Small intestine (tissue), 7 donors: ENCODE data around the gene TMSB4X. TPM values are rescaled to one million over a fixed set of nuclear protein-coding genes. Genes with fewer than 3 reads are reported as not detected.
A peak's percentile ranks its signal among the peaks of the same experiment; 100 is the strongest.

Experiments used
- DNase-seq, 2 donors: peaks; one replicate each; pipeline versions ENCODE4 v3.0.0 to v3.0.0-alpha.2; 2013
- FAIRE-seq: peaks from 2 replicates; lab custom pipeline; 2012; peaks lifted over from hg19 to GRCh38; lab: Jason Lieb, UNC
- H3K27ac ChIP-seq, 3 donors: one replicate each; pipeline ENCODE4 v1.5.1; 2013; ENCODE audit warnings: low read length in 2 of 3, mild to moderate bottlenecking in 2 of 3, control low read depth in 1 of 3, inconsistent platforms in 1 of 3, low read depth in 1 of 3, moderate library complexity in 1 of 3
- H3K27me3 ChIP-seq, 3 donors: one replicate each; pipeline ENCODE4 v1.6.1; 2013; ENCODE audit warnings: low read length in 3 of 3, inconsistent platforms in 1 of 3; ENCODE audit not compliant: control insufficient read depth in 3 of 3, insufficient read depth in 3 of 3
- H3K36me3 ChIP-seq, 3 donors: one replicate each; pipeline ENCODE4 v1.6.1; 2013; ENCODE audit warnings: low read length in 3 of 3, inconsistent platforms in 1 of 3, low read depth in 1 of 3, mild to moderate bottlenecking in 1 of 3, moderate library complexity in 1 of 3; ENCODE audit not compliant: control insufficient read depth in 3 of 3, insufficient read depth in 2 of 3
- H3K4me1 ChIP-seq, 3 donors: one replicate each; pipeline ENCODE4 v1.6.1; 2013; ENCODE audit warnings: low read length in 2 of 3, inconsistent platforms in 1 of 3, low read depth in 1 of 3, mild to moderate bottlenecking in 1 of 3, moderate library complexity in 1 of 3; ENCODE audit not compliant: control insufficient read depth in 3 of 3, insufficient read depth in 2 of 3
- H3K4me3 ChIP-seq, 3 donors: one replicate each; pipeline ENCODE4 v1.5.1; 2013; ENCODE audit warnings: low read length in 3 of 3, control low read depth in 1 of 3, inconsistent platforms in 1 of 3, low read depth in 1 of 3, mild to moderate bottlenecking in 1 of 3, moderate library complexity in 1 of 3
- H3K9me3 ChIP-seq, 2 donors: one replicate each; pipeline ENCODE4 v1.6.1; 2013; ENCODE audit warnings: low read depth in 1 of 2, low read length in 1 of 2; ENCODE audit not compliant: control insufficient read depth in 2 of 2, insufficient read depth in 1 of 2
- WGBS, 3 donors: extraction: QIAGEN DNeasy Blood & Tissue Kit; methylation state at CpG; one replicate each; pipeline ENCODE4 v1.1.7; 2013; 5-methylcytosine and 5-hydroxymethylcytosine counted together
- polyA plus RNA-seq, 4 donors: library from polyadenylated mRNA; stranded (reverse) in 3 of 4; unstranded in 1 of 4; fragments of 200-250 nt in 3 of 4; fragments of 120-200 nt in 1 of 4; gene quantifications; one replicate each; pipeline versions ENCODE4 v1.2.1 to v1.2.3, GENCODE V29; 2013
- donor health status: healthy with polysubstance abuse.
- donor health status: control.
- donor health status: control.
- donor health status: Bipolar disorder and iron deficiency.
- donor health status: healthy.

TMSB4X gene
- polyA plus RNA-seq, 4 donors = 2,435 to 6,707 (median 4,378) TPM

DNA sequence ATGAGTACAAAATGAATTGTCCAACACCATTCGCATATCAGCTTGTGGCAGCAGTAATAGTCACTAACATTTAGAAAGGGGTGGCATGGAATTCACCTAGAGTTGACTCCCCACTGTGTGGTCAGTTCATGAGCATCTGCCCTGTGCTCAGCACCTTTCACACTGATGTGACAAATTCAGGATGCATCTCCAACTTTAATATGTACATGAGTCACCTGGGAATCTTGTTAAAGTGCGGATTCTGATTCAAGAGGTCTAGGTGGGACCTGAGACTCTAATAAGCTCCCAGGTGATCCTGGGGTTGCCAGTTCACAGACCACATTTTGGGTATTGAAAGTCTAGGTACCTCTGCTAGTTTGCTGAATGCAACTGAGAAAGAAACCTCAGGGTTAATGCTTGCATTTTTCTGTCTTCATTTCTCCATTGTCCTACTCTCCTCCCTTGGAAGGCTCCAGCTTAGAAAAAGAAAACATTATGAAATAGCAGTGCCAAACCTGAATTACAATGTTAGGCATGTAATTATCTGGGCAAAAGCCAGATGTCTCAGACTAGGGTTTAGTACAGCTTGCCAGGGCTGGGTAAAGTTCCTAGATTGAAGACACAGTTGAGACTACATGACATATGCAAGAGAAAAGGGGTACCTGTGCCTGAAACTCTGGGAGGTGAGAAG lies 32.7 kb downstream of the TMSB4X start:
- no peaks in the 10 kb centered on the region for H3K27me3 ChIP-seq
- H3K4me1 ChIP-seq = peaks cover 0 to 16% (median 10%) of the 10 kb centered on the region in 3 donors
- H3K4me3 ChIP-seq = no peak overlapping the region
- H3K9me3 ChIP-seq = no peaks in the 10 kb centered on the region
- no peak for DNase-seq
- FAIRE-seq = no peak
- 79 to 96% (median 92%) methylated on average over 2 of the region's 2 CpGs for WGBS, 3 donors
- no peak overlapping the region for H3K27ac ChIP-seq
- no peaks in the 10 kb centered on the region for H3K36me3 ChIP-seq

GRCh38 chrX:13008189-13008533 lies 33.3 kb downstream of the TMSB4X start:
- no peak for FAIRE-seq
- no peak for DNase-seq
- 43 to 63% (median 54%) methylated on average over 2 of the region's 2 CpGs for WGBS, 3 donors
- Histone ChIP-seq H3K4me3 (no peak overlapping the region), H3K36me3 (no peaks in the 10 kb centered on the region), H3K4me1 (peaks cover 0 to 21% (median 10%) of the 10 kb centered on the region in 3 donors), H3K27ac (no peak overlapping the region), H3K27me3 (no peaks in the 10 kb centered on the region), H3K9me3 (no peaks in the 10 kb centered on the region)

DNA sequence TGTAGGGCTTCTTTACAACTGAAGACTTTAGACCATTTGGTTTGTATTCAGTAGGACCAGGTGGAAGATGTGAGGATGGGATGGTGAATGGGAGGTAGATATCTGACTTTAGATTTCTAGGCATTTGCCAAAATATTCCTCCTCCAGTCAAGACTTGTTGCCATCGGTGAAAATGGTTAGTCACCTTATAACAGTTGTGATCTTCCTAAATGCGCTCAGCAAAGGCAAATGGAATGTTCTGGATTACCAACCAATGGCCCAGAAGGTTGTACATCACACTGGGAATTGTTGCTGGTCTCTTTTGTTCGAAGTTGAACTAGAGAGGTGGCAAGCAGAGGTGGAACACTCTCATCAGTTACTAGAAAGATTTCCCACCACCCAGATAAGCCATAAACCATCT lies 33.9 kb downstream of the TMSB4X start:
- no peaks in the 10 kb centered on the region for H3K27me3 ChIP-seq
- H3K9me3 ChIP-seq = no peaks in the 10 kb centered on the region
- 86 to 95% (median 94%) methylated on average over 3 of the region's 3 CpGs for WGBS, 3 donors
- FAIRE-seq = no peak
- H3K36me3 ChIP-seq = no peaks in the 10 kb centered on the region
- peaks cover 0 to 26% (median 8%) of the 10 kb centered on the region in 3 donors for H3K4me1 ChIP-seq
- DNase-seq = no peak
- H3K27ac ChIP-seq = peak overlapping the region in 2 of 3 donors; percentile 27 to 36
- no peak overlapping the region for H3K4me3 ChIP-seq

DNA sequence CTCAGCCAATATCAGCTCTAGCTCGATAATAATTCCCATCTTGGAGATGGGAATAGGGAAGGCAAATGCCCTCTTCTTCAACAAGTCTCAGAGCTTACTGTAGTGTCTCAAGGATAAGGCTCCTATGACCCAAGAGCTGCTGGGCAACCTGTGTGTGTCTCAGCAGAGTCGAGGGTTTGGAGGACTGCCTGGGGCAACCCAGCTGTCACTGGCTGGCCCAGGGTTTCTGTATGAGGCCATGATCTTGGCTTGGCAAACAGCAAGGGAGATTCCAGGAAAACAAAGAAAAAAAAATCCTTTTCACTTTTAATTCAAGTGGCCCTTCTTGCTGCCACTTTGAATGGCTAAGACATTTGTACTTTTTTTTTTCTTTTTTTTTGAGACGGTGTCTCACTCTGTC lies 34.4 kb downstream of the TMSB4X start:
- no peaks in the 10 kb centered on the region for H3K36me3 ChIP-seq
- H3K27ac ChIP-seq = no peak overlapping the region
- no peaks in the 10 kb centered on the region for H3K27me3 ChIP-seq
- FAIRE-seq = no peak
- 61 to 67% (median 61%) methylated on average over 3 of the region's 3 CpGs for WGBS, 3 donors
- H3K9me3 ChIP-seq = no peaks in the 10 kb centered on the region
- H3K4me1 ChIP-seq = peaks cover 0 to 31% (median 10%) of the 10 kb centered on the region in 3 donors
- DNase-seq = no peak
- no peak overlapping the region for H3K4me3 ChIP-seq

GRCh38 chrX:13009844-13010243 lies 34.9 kb downstream of the TMSB4X start:
- DNase-seq (no peak), FAIRE-seq (no peak)
- Histone ChIP-seq H3K9me3 (no peaks in the 10 kb centered on the region), H3K27me3 (no peaks in the 10 kb centered on the region), H3K36me3 (no peaks in the 10 kb centered on the region), H3K27ac (no peak overlapping the region), H3K4me3 (no peak overlapping the region), H3K4me1 (peaks cover 0 to 36% (median 10%) of the 10 kb centered on the region in 3 donors)
- WGBS, 3 donors = 88 to 91% (median 90%) methylated on average over 8 of the region's 8 CpGs

- DNase-seq = peak in 1 of 2 donors; percentile 23
- H3K4me3 ChIP-seq = no peak overlapping the region
- 31 to 49% (median 47%) methylated on average over 2 of the region's 2 CpGs for WGBS, 3 donors
- no peaks in the 10 kb centered on the region for H3K9me3 ChIP-seq
- no peak for FAIRE-seq
- H3K27ac ChIP-seq = no peak overlapping the region
- H3K27me3 ChIP-seq = no peaks in the 10 kb centered on the region
- no peaks in the 10 kb centered on the region for H3K36me3 ChIP-seq
- peaks cover 0 to 38% (median 10%) of the 10 kb centered on the region in 3 donors for H3K4me1 ChIP-seq
Observed at GRCh38 chrX:13010546-13010945, 35.6 kb downstream of the TMSB4X start.

GRCh38 chrX:13013363-13014110 lies 38.6 kb downstream of the TMSB4X start:
- WGBS, 3 donors = 22 to 35% (median 27%) methylated on average over 8 of the region's 8 CpGs
- Histone ChIP-seq H3K27me3 (no peaks in the 10 kb centered on the region), H3K4me3 (no peak overlapping the region), H3K27ac (peak overlapping the region in 2 of 3 donors; percentile 89 to 90), H3K9me3 (no peaks in the 10 kb centered on the region), H3K4me1 (peaks cover 0 to 47% (median 7%) of the 10 kb centered on the region in 3 donors), H3K36me3 (no peaks in the 10 kb centered on the region)
- FAIRE-seq (no peak), DNase-seq (peak; percentile 37 to 68)

- Histone ChIP-seq H3K27ac (peak overlapping the region in 2 of 3 donors; percentile 67 to 89), H3K27me3 (no peaks in the 10 kb centered on the region), H3K9me3 (no peaks in the 10 kb centered on the region), H3K36me3 (no peaks in the 10 kb centered on the region), H3K4me1 (peaks cover 0 to 47% (median 5%) of the 10 kb centered on the region in 3 donors), H3K4me3 (no peak overlapping the region)
- DNase-seq = no peak
- FAIRE-seq = no peak
- 55 to 71% (median 62%) methylated on average over 7 of the region's 7 CpGs for WGBS, 3 donors
Observed at GRCh38 chrX:13014111-13015096, 39.5 kb downstream of the TMSB4X start.
